HUES64 (cell line): ENCODE data around the gene WASF1.
A peak's percentile ranks its signal among the peaks of the same experiment; 100 is the strongest.

ENCODE experiments used
- H3K27ac ChIP-seq: 2 replicates; pipeline ENCODE4 v1.7.0; 2013; ENCODE audit warnings: low read depth, low read length, inconsistent platforms
- H3K27me3 ChIP-seq: 2 replicates; pipeline ENCODE4 v1.6.1; 2013; ENCODE audit warnings: mild to moderate bottlenecking, low read length; ENCODE audit not compliant: insufficient read depth
- H3K36me3 ChIP-seq: 2 replicates; pipeline ENCODE4 v1.6.1; 2013; ENCODE audit warnings: mild to moderate bottlenecking, low read length; ENCODE audit not compliant: insufficient read depth
- H3K4me1 ChIP-seq: 2 replicates; pipeline ENCODE4 v1.6.1; 2013; ENCODE audit warnings: mild to moderate bottlenecking, low read length, moderate library complexity; ENCODE audit not compliant: insufficient read depth
- H3K4me3 ChIP-seq: 2 replicates; pipeline ENCODE4 v1.5.1; 2013; ENCODE audit warnings: mild to moderate bottlenecking, low read length, moderate library complexity
- H3K9ac ChIP-seq: 2 replicates; pipeline ENCODE4 v1.6.1; 2013; ENCODE audit warnings: mild to moderate bottlenecking, low read depth, low read length
- H3K9me3 ChIP-seq: 2 replicates; pipeline ENCODE4 v1.6.1; 2013; ENCODE audit warnings: low read depth, low read length; ENCODE audit not compliant: insufficient read depth
- WGBS: fragments of 150-250, 120-280 bp; methylation state at CpG from one replicate; pipeline ENCODE4 v1.1.7; 2013; ENCODE audit warnings: missing lambda C conversion rate; 5-methylcytosine and 5-hydroxymethylcytosine counted together

The WASF1 gene

GRCh38 chr6:110195639-110196038 is 16.2 kb upstream of the WASF1 start:
- Histone ChIP-seq H3K9me3 (no peaks in the 10 kb centered on the region), H3K27me3 (no peaks in the 10 kb centered on the region), H3K9ac (no peak overlapping the region), H3K36me3 (peaks cover 17% of the 10 kb centered on the region), H3K27ac (no peak overlapping the region), H3K4me1 (no peaks in the 10 kb centered on the region), H3K4me3 (no peak overlapping the region)
- 94% methylated on average over 4 of the region's 4 CpGs for WGBS

GRCh38 chr6:110191477-110191876 is 12.0 kb upstream of the WASF1 start:
- Histone ChIP-seq H3K4me3 (no peak overlapping the region), H3K9me3 (no peaks in the 10 kb centered on the region), H3K27me3 (no peaks in the 10 kb centered on the region), H3K27ac (no peak overlapping the region), H3K4me1 (no peaks in the 10 kb centered on the region), H3K36me3 (peaks cover 15% of the 10 kb centered on the region), H3K9ac (no peak overlapping the region)
- WGBS: 96% methylated on average over 1 of the region's 2 CpGs

- no peak overlapping the region for H3K4me3 ChIP-seq
- no peaks in the 10 kb centered on the region for H3K9me3 ChIP-seq
- 83% methylated on average over 4 of the region's 6 CpGs for WGBS
- no peak overlapping the region for H3K27ac ChIP-seq
- no peaks in the 10 kb centered on the region for H3K27me3 ChIP-seq
- peaks cover 15% of the 10 kb centered on the region for H3K36me3 ChIP-seq
- no peaks in the 10 kb centered on the region for H3K4me1 ChIP-seq
- H3K9ac ChIP-seq: no peak overlapping the region
Measured at GRCh38 chr6:110190726-110191125, 11.3 kb upstream of the WASF1 start.

GRCh38 chr6:110188791-110189190 is 9.3 kb upstream of the WASF1 start:
- Histone ChIP-seq H3K9ac (no peak overlapping the region), H3K4me1 (no peaks in the 10 kb centered on the region), H3K9me3 (no peaks in the 10 kb centered on the region), H3K4me3 (no peak overlapping the region), H3K27ac (no peak overlapping the region), H3K27me3 (no peaks in the 10 kb centered on the region), H3K36me3 (peaks cover 7% of the 10 kb centered on the region)

- 0 out of 2 replicates have a peak, but pooled peaks cover 2% of the 10 kb centered on the region for H3K36me3 ChIP-seq
- no peaks in the 10 kb centered on the region for H3K27me3 ChIP-seq
- H3K4me1 ChIP-seq: peaks cover 8% of the 10 kb centered on the region; the same call in 1 of the 2 replicates
- H3K4me3 ChIP-seq: no peak overlapping the region
- 95% methylated on average over 3 of the region's 3 CpGs for WGBS
- no peak overlapping the region for H3K27ac ChIP-seq
- no peaks in the 10 kb centered on the region for H3K9me3 ChIP-seq
- H3K9ac ChIP-seq: no peak overlapping the region
Measured at GRCh38 chr6:110185879-110186278, 6.4 kb upstream of the WASF1 start.

- Histone ChIP-seq H3K27me3 (no peaks in the 10 kb centered on the region), H3K4me1 (peaks cover 8% of the 10 kb centered on the region; the same call in 1 of the 2 replicates), H3K4me3 (no peak overlapping the region), H3K9ac (no peak overlapping the region), H3K9me3 (no peaks in the 10 kb centered on the region), H3K27ac (no peak overlapping the region), H3K36me3 (0 out of 2 replicates have a peak, but pooled peaks cover 2% of the 10 kb centered on the region)
- whole genome bisulfite sequencing: 92% methylated on average over 5 of the region's 5 CpGs
Measured at GRCh38 chr6:110183292-110183885, 3.9 kb upstream of the WASF1 start.

- peak overlapping the region; percentile 98 for H3K4me3 ChIP-seq
- no peaks in the 10 kb centered on the region for H3K27me3 ChIP-seq
- no peak overlapping the region for H3K27ac ChIP-seq
- H3K4me1 ChIP-seq: peaks cover 16% of the 10 kb centered on the region; the same call in 1 of the 2 replicates
- 69% methylated on average over 6 of the region's 6 CpGs for WGBS
- H3K36me3 ChIP-seq: 0 out of 2 replicates have a peak, but pooled peaks cover 2% of the 10 kb centered on the region
- H3K9me3 ChIP-seq: no peaks in the 10 kb centered on the region
- peak overlapping the region; percentile 91 for H3K9ac ChIP-seq
Measured at GRCh38 chr6:110181131-110182030, 1.9 kb upstream of the WASF1 start.

- no peaks in the 10 kb centered on the region for H3K27me3 ChIP-seq
- peak within 1 kb of the TSS; percentile 96 for H3K27ac ChIP-seq
- H3K9me3 ChIP-seq: no peaks in the 10 kb centered on the region
- peak within 1 kb of the TSS; percentile 95 for H3K9ac ChIP-seq
- peaks cover 16% of the 10 kb centered on the region; the same call in 1 of the 2 replicates for H3K4me1 ChIP-seq
- WGBS: 1% methylated on average over 27 of the region's 28 CpGs
- H3K4me3 ChIP-seq: peak within 1 kb of the TSS; percentile 98
- H3K36me3 ChIP-seq: 0 out of 2 replicates have a peak, but pooled peaks cover 2% of the 10 kb centered on the region
Measured at GRCh38 chr6:110180228-110181008, 948 bp upstream of the WASF1 start, which contains the start of gene CDC40. Gene CDC40, plus strand, starts transcription at chr6:110180427. Its CDS starts 18 bp downstream, at chr6:110180445.

GRCh38 chr6:110178626-110179405 is 654 bp downstream of the WASF1 start:
- Histone ChIP-seq H3K27ac (no peak overlapping the region), H3K27me3 (no peaks in the 10 kb centered on the region), H3K9me3 (no peaks in the 10 kb centered on the region), H3K4me1 (peaks cover 16% of the 10 kb centered on the region; the same call in 1 of the 2 replicates), H3K9ac (peak overlapping the region; percentile 95), H3K4me3 (peak overlapping the region; percentile 98), H3K36me3 (0 out of 2 replicates have a peak, but pooled peaks cover 2% of the 10 kb centered on the region)
- WGBS: under 1% methylated on average over 66 of the region's 66 CpGs

GRCh38 chr6:110173506-110174132 is 5.9 kb downstream of the WASF1 start:
- Histone ChIP-seq H3K36me3 (no peaks in the 10 kb centered on the region), H3K27me3 (no peaks in the 10 kb centered on the region), H3K27ac (no peak overlapping the region), H3K9me3 (no peaks in the 10 kb centered on the region), H3K4me3 (no peak overlapping the region), H3K9ac (no peak overlapping the region), H3K4me1 (peaks cover 30% of the 10 kb centered on the region)
- 90% methylated on average over 4 of the region's 4 CpGs for WGBS
